Fibroblast of lung (primary cell): ENCODE results near the gene SORL1. TPM values are rescaled to one million over a fixed set of nuclear protein-coding genes. Genes with fewer than 3 reads are reported as not detected.

Experiments
- DNase-seq, 2 donors: peaks; one replicate each; pipeline versions ENCODE4 v3.0.0 to v3.0.0-alpha.2; 2010; ENCODE audit warnings: low read depth in 2 of 2
- H2AFZ ChIP-seq: 2 replicates; pipeline ENCODE4 v1.5.1; 2012; ENCODE audit warnings: low read length, control low read depth, inconsistent platforms
- H3K27ac ChIP-seq: 2 replicates; pipeline ENCODE4 v1.5.1; 2011; ENCODE audit warnings: low read length, control low read depth; ENCODE audit not compliant: insufficient read depth
- H3K27me3 ChIP-seq: 2 replicates; pipeline ENCODE4 v1.5.1; 2011; ENCODE audit warnings: mild to moderate bottlenecking, low read length; ENCODE audit not compliant: control insufficient read depth, insufficient read depth
- H3K36me3 ChIP-seq: 2 replicates; pipeline ENCODE4 v1.5.1; 2011; ENCODE audit warnings: low read length; ENCODE audit not compliant: control insufficient read depth, insufficient read depth
- H3K4me1 ChIP-seq: 2 replicates; pipeline ENCODE4 v1.5.1; 2011; ENCODE audit warnings: low read length; ENCODE audit not compliant: control insufficient read depth, insufficient read depth; ENCODE audit errors: extremely low read depth
- H3K4me2 ChIP-seq: 2 replicates; pipeline ENCODE4 v1.5.1; 2011; ENCODE audit warnings: low read length, control low read depth; ENCODE audit not compliant: insufficient read depth; ENCODE audit errors: extremely low read depth
- H3K4me3 ChIP-seq, 4 experiments: fragments of 200-600 bp in 1 of 4; sonication (generic) in 1 of 4; replicated peaks in 1 of 4; 2 replicates each; pipeline ENCODE4 v1.5.1; 2011 to 2016; ENCODE audit warnings: low read length in 4 of 4, low read depth in 3 of 4, mild to moderate bottlenecking in 3 of 4, control low read depth in 2 of 4, inconsistent platforms in 1 of 4, mixed read lengths in 1 of 4; ENCODE audit not compliant: insufficient read depth in 1 of 4; ENCODE audit errors: control extremely low read depth in 1 of 4
- H3K79me2 ChIP-seq: 2 replicates; pipeline ENCODE4 v1.5.1; 2012; ENCODE audit warnings: mild to moderate bottlenecking, low read length, inconsistent platforms; ENCODE audit not compliant: control insufficient read depth, insufficient read depth
- H3K9ac ChIP-seq: 2 replicates; pipeline ENCODE4 v1.5.1; 2011; ENCODE audit warnings: mild to moderate bottlenecking, low read length, control low read depth; ENCODE audit not compliant: insufficient read depth
- H3K9me3 ChIP-seq: 2 replicates; pipeline ENCODE4 v1.5.1; 2012; ENCODE audit warnings: low read depth, low read length; ENCODE audit not compliant: control insufficient read depth, insufficient read depth
- H4K20me1 ChIP-seq: 2 replicates; pipeline ENCODE4 v1.5.1; 2011; ENCODE audit warnings: low read length; ENCODE audit not compliant: control insufficient read depth, insufficient read depth; ENCODE audit errors: extremely low read depth
- CTCF ChIP-seq, 2 donors: IDR thresholded peaks in 1 of 2; conservative IDR thresholded peaks in 1 of 2; 1 replicate in 1 of 2; 2 replicates in 1 of 2; pipeline ENCODE4 v1.5.1; 2011 to 2012; ENCODE audit warnings: low read length in 2 of 2, control low read depth in 1 of 2, inconsistent platforms in 1 of 2, low read depth in 1 of 2, mild to moderate bottlenecking in 1 of 2
- EZH2 ChIP-seq: IDR thresholded peaks from 2 replicates; pipeline ENCODE4 v1.5.1; 2012; ENCODE audit warnings: low read length, control low read depth, mild to moderate bottlenecking; ENCODE audit errors: missing control alignments
- polyA plus RNA-seq, 2 donors: library from polyadenylated mRNA; depleted of rRNA in 1 of 2; stranded (reverse) in 1 of 2; unstranded in 1 of 2; fragments of >200 nt; gene quantifications; 2 replicates each; pipeline ENCODE4 v1.2.1, GENCODE V29; 2011 to 2012; ENCODE audit warnings: missing spikeins in 1 of 2
- total RNA-seq: library from RNA; depleted of rRNA; stranded (reverse); fragments of >200 nt; gene quantifications from 2 replicates; pipeline ENCODE4 v1.2.1, GENCODE V29; 2014

The SORL1 gene
- total and polyA plus RNA-seq, 2 donors (not counting 1 experiment from before 2014, with no cell fraction given): 0.58 to 10.9 TPM

GRCh38 chr11:121670805-121671282, 218.7 kb downstream of the SORL1 start:
- no peaks in the 10 kb centered on the region for H3K27me3 ChIP-seq
- H3K27ac ChIP-seq: no peak overlapping the region
- no peaks in the 10 kb centered on the region for H3K36me3 ChIP-seq
- H3K79me2 ChIP-seq: no peaks in the 10 kb centered on the region
- H3K4me2 ChIP-seq: no peak overlapping the region
- DNase-seq: peak in 1 of 2 donors; percentile 73
- no peaks in the 10 kb centered on the region for H3K9me3 ChIP-seq
- peaks cover 2% of the 10 kb centered on the region for H3K4me1 ChIP-seq
- H2AFZ ChIP-seq: peak overlapping the region; percentile 67
- H4K20me1 ChIP-seq: no peaks in the 10 kb centered on the region
- H3K4me3 ChIP-seq: peak overlapping the region in 1 of 4 experiments; percentile 6
- no peak overlapping the region for H3K9ac ChIP-seq
- TF ChIP-seq EZH2: no peak
- TF ChIP-seq CTCF (conservative IDR thresholded peaks at IDR 0.05 in 1 of 2, IDR thresholded peaks at IDR 0.05 in 1 of 2; ENCODE audit: low read depth in 1 of 2, low read length in 2 of 2): no peak

- Histone ChIP-seq H3K4me1 (peaks cover 2% of the 10 kb centered on the region), H3K27ac (no peak overlapping the region), H3K9me3 (no peaks in the 10 kb centered on the region), H3K27me3 (no peaks in the 10 kb centered on the region), H2AFZ (peak overlapping the region; percentile 67), H3K4me2 (peak overlapping the region; percentile 66), H3K4me3 (peak overlapping the region in 1 of 4 experiments; percentile 6), H3K36me3 (no peaks in the 10 kb centered on the region), H3K9ac (no peak overlapping the region), H3K79me2 (no peaks in the 10 kb centered on the region), H4K20me1 (no peaks in the 10 kb centered on the region)
- no peak for TF ChIP-seq CTCF (conservative IDR thresholded peaks at IDR 0.05 in 1 of 2, IDR thresholded peaks at IDR 0.05 in 1 of 2; ENCODE audit: low read depth in 1 of 2, low read length in 2 of 2)
- TF ChIP-seq EZH2: no peak
- peak; percentile 50 to 95 for DNase-seq
Measured at GRCh38 chr11:121671283-121672168, 219.4 kb downstream of the SORL1 start.

- DNase-seq: peak; percentile 18 to 45
- no peak overlapping the region for H2AFZ ChIP-seq
- H3K4me3 ChIP-seq: no peak overlapping the region
- no peak for TF ChIP-seq EZH2
- no peak overlapping the region for H3K4me2 ChIP-seq
- no peaks in the 10 kb centered on the region for H4K20me1 ChIP-seq
- H3K27ac ChIP-seq: no peak overlapping the region
- H3K27me3 ChIP-seq: no peaks in the 10 kb centered on the region
- H3K9me3 ChIP-seq: no peaks in the 10 kb centered on the region
- H3K9ac ChIP-seq: no peak overlapping the region
- no peaks in the 10 kb centered on the region for H3K36me3 ChIP-seq
- H3K4me1 ChIP-seq: peaks cover 2% of the 10 kb centered on the region
- H3K79me2 ChIP-seq: no peaks in the 10 kb centered on the region
Measured at GRCh38 chr11:121672630-121673487, 220.7 kb downstream of the SORL1 start.
